ENCODE data around the gene MTMR12.

DNA sequence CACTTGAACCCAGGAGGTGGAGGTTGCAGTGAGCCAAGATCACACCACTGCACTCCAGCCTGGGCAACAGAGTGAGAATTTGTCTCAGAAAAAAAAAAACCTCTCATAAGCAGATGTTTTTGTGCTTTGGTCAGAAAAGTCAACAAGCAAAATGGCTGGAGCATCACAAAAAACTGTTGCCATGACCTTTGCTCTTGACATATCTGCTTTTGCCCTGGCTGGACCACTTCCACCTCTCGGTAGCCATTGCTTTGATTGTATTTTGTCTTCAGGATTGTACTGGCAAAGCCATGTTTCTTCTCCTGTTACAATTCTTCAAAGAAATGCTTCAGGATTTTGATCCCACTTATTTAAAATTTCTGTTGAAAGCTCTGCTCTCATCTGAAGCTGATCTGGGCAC lies 67.0 kb downstream of the MTMR12 start:
- no peak for TF ChIP-seq EZH2phosphoT487 (IDR thresholded peaks at IDR 0.05; ENCODE audit: insufficient read depth, low read depth)
- no peak for TF ChIP-seq EZH2 (IDR thresholded peaks at IDR 0.05; ENCODE audit: insufficient read depth, poor library complexity, severe bottlenecking)

Data from GM23248 (cell line).